K562 (cell line): ENCODE data around the gene IL9.

Source experiments
- POU5F1 ChIP-seq: fragments of 150-350 bp; IDR thresholded peaks from 2 replicates; pipeline ENCODE4 v1.6.1; 2014; ENCODE audit warnings: borderline replicate concordance, low read length, low read depth, mild to moderate bottlenecking; ENCODE audit not compliant: partially characterized antibody
- U2AF1 ChIP-seq: fragments of 200-400 bp; formaldehyde crosslinking; optimal IDR thresholded peaks from 2 replicates; pipeline ENCODE3; 2017; ENCODE audit warnings: mild to moderate bottlenecking, low read depth, low read length, moderate library complexity

DNA sequence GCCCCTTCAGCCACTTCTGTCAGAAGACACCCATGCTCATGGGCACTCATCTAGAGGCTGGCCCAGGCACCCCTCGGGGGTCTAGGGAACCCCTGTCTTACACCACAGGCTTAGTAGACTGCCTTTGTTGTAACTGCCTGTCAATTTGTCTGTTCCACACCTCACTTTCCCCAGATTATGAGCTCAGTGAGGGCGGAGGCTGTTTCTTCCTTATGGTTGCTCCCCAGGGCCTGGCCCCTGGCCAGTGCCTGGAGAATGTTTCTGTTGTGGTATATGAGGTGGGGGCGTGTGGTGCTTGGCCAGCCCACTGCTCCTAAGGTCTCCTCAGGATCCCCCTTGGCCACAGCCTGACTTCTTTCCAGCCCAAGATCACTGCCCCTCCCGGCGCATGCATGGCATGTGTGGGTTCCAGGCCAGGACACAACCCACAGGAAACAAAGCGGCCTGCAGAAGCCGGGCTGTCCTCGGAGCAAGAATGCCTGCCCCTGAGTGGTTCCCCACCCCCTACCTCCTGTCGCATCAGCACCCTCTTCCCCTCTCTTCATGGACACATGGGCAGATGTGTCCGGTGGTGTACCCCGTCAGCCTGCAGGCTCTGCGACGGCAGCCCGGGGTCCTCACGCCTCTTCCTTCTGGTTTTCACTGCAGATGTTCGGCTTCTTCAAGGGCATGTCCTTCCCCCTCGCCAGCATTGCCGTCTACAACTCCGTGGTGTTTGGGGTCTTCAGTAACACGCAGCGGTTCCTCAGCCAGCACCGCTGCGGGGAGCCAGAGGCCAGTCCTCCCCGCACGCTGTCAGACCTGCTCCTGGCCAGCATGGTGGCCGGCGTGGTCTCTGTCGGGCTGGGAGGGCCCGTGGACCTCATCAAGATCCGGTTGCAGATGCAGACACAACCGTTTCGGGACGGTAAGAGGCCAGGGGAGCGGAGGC, 43.5 kb downstream of the IL9 start:
- TF ChIP-seq U2AF1 (no peak), POU5F1 (no peak)
